Nephron (organoid): ENCODE data around the gene KLHL29.

Experiments used
- H3K27ac Mint-ChIP-seq, 3 experiments: 2 replicates each; pipeline ENCODE4 v1.8.0; 2020; ENCODE audit warnings: mixed read lengths in 3 of 3, mild to moderate bottlenecking in 2 of 3, moderate library complexity in 1 of 3
- H3K27me3 Mint-ChIP-seq: 2 replicates; pipeline ENCODE4 v1.8.0; 2021; ENCODE audit warnings: low read depth, mild to moderate bottlenecking, moderate library complexity, mixed read lengths
- H3K36me3 Mint-ChIP-seq: 2 replicates; pipeline ENCODE4 v1.8.0; 2020; ENCODE audit warnings: low read depth, mixed read lengths
- H3K4me1 Mint-ChIP-seq: 2 replicates; pipeline ENCODE4 v1.8.0; 2020; ENCODE audit warnings: mixed read lengths
- H3K4me3 Mint-ChIP-seq, 3 experiments: 2 replicates each; pipeline ENCODE4 v1.8.0; 2020; ENCODE audit warnings: mild to moderate bottlenecking in 3 of 3, mixed read lengths in 3 of 3, moderate library complexity in 2 of 3
- H3K9me3 Mint-ChIP-seq: 2 replicates; pipeline ENCODE4 v1.8.0; 2020; ENCODE audit warnings: mixed read lengths
- CTCF ChIP-seq, 3 experiments: fragments of 200-600 bp; sonication (generic); IDR thresholded peaks; one replicate each; pipeline ENCODE4 v1.5.0; 2021; ENCODE audit warnings: antibody characterized with exemption in 3 of 3; ENCODE audit not compliant: unreplicated experiment in 3 of 3

The KLHL29 gene

GRCh38 chr2:23696752-23697045 lies 311.7 kb downstream of the KLHL29 start:
- Mint-ChIP-seq H3K9me3 (peaks cover 5% of the 10 kb centered on the region), H3K4me3 (no peak overlapping the region), H3K4me1 (peaks cover 31% of the 10 kb centered on the region), H3K27ac (no peak overlapping the region), H3K27me3 (peaks cover 7% of the 10 kb centered on the region), H3K36me3 (peaks cover 72% of the 10 kb centered on the region)
- no peak for TF ChIP-seq CTCF (IDR thresholded peaks at IDR 0.05; ENCODE audit: unreplicated experiment in 3 of 3)

- H3K27ac Mint-ChIP-seq: peak overlapping the region in 2 of 3 experiments; percentile 11 to 57
- H3K4me3 Mint-ChIP-seq: no peak overlapping the region
- no peak for TF ChIP-seq CTCF (IDR thresholded peaks at IDR 0.05; ENCODE audit: unreplicated experiment in 3 of 3)
- peaks cover 7% of the 10 kb centered on the region for H3K27me3 Mint-ChIP-seq
- H3K9me3 Mint-ChIP-seq: peaks cover 5% of the 10 kb centered on the region
- peaks cover 31% of the 10 kb centered on the region for H3K4me1 Mint-ChIP-seq
- H3K36me3 Mint-ChIP-seq: peaks cover 73% of the 10 kb centered on the region
Observed at GRCh38 chr2:23697256-23698075, 312.5 kb downstream of the KLHL29 start.

- no peak for TF ChIP-seq CTCF (IDR thresholded peaks at IDR 0.05; ENCODE audit: unreplicated experiment in 3 of 3)
- Mint-ChIP-seq H3K9me3 (peaks cover 5% of the 10 kb centered on the region), H3K4me3 (no peak overlapping the region), H3K36me3 (peaks cover 79% of the 10 kb centered on the region), H3K4me1 (peaks cover 31% of the 10 kb centered on the region), H3K27me3 (peaks cover 7% of the 10 kb centered on the region), H3K27ac (peak overlapping the region in 1 of 3 experiments; percentile 57)
Observed at GRCh38 chr2:23698116-23698693, 313.2 kb downstream of the KLHL29 start.

- Mint-ChIP-seq H3K9me3 (peaks cover 5% of the 10 kb centered on the region), H3K4me3 (no peak overlapping the region), H3K4me1 (peaks cover 31% of the 10 kb centered on the region), H3K27me3 (peaks cover 7% of the 10 kb centered on the region), H3K36me3 (peaks cover 77% of the 10 kb centered on the region), H3K27ac (peak overlapping the region; percentile 28 to 73 (median 58))
- no peak for TF ChIP-seq CTCF (IDR thresholded peaks at IDR 0.05; ENCODE audit: unreplicated experiment in 3 of 3)
Observed at GRCh38 chr2:23698721-23699579, 314.0 kb downstream of the KLHL29 start.

GRCh38 chr2:23699580-23699925 lies 314.6 kb downstream of the KLHL29 start:
- Mint-ChIP-seq H3K27me3 (peaks cover 7% of the 10 kb centered on the region), H3K4me3 (no peak overlapping the region), H3K27ac (peak overlapping the region in 1 of 3 experiments; percentile 28), H3K9me3 (peaks cover 5% of the 10 kb centered on the region), H3K4me1 (peaks cover 31% of the 10 kb centered on the region), H3K36me3 (peaks cover 71% of the 10 kb centered on the region)
- TF ChIP-seq CTCF (IDR thresholded peaks at IDR 0.05; ENCODE audit: unreplicated experiment in 3 of 3): no peak
